ENCODE measurements around the gene PMCH. TPM values are rescaled to one million over a fixed set of nuclear protein-coding genes. Genes with fewer than 3 reads are reported as not detected.

The PMCH gene
- total and polyA plus RNA-seq, 2 of the 8 experiments (the other 6 are each of a cell fraction or from before 2014, with no cell fraction given): not detected

GRCh38 chr12:102234599-102234998, 37.0 kb upstream of the PMCH start:
- H3K23ac ChIP-seq (ENCODE audit: insufficient read length): no peak overlapping the region
- CTCF ChIA-PET (ENCODE audit: partially characterized antibody): interaction anchor here (1.0 kb wide), 1 partner anchor 184 kb away, joined by 3 read pairs; no protein-coding TSS in a partner anchor
- H4K8ac ChIP-seq (ENCODE audit: extremely low read depth, insufficient read depth, low read length): no peak overlapping the region
- no peak for DNase-seq (ENCODE audit: low read depth in 1 of 2, low spot score in 2 of 2)
- POLR2A ChIA-PET (ENCODE audit: partially characterized antibody): no interaction called here
- H3K4me3 ChIP-seq (ENCODE audit: extremely low read depth in 1 of 4, insufficient read depth in 2 of 4, low read depth in 3 of 4, low read length in 4 of 4): no peak overlapping the region
- no peak overlapping the region for H2BK120ac ChIP-seq (replicated peaks; ENCODE audit: low read depth, low read length)
- H3K4me1 ChIP-seq (replicated peaks in 1 of 4; ENCODE audit: control insufficient read depth in 3 of 4, insufficient read depth in 4 of 4, low read length in 3 of 4): peaks cover 0 to 2% (median 0%) of the 10 kb centered on the region in 4 experiments; a peak in 1 of 7 replicates
- no peak overlapping the region for H3K56ac ChIP-seq (replicated peaks; ENCODE audit: insufficient read length, low read depth, low read length)
- no peak overlapping the region for H3K27ac ChIP-seq (ENCODE audit: low read depth, low read length)
- H2BK12ac ChIP-seq (ENCODE audit: low read depth, low read length): no peak overlapping the region
- no peaks in the 10 kb centered on the region for H3K79me1 ChIP-seq (ENCODE audit: low read depth, low read length)
- H4K20me1 ChIP-seq (replicated peaks in 1 of 2; ENCODE audit: control insufficient read depth in 1 of 2, insufficient read depth in 2 of 2, low read length in 2 of 2): no peaks in the 10 kb centered on the region
- H2AK5ac ChIP-seq (ENCODE audit: low read depth, low read length): no peak overlapping the region
- H2AFZ ChIP-seq (ENCODE audit: low read length): no peak overlapping the region
- H3K9me3 ChIP-seq (ENCODE audit: insufficient read depth in 2 of 2, low read depth in 1 of 2, low read length in 1 of 2): no peaks in the 10 kb centered on the region
- no peak overlapping the region for H4K91ac ChIP-seq (replicated peaks; ENCODE audit: insufficient read length, low read length)
- FAIRE-seq: no peak
- no peak overlapping the region for H2BK15ac ChIP-seq (ENCODE audit: low read length)
- H4K5ac ChIP-seq (ENCODE audit: insufficient read length, low read depth, low read length): no peak overlapping the region
- no peak overlapping the region for H3K4me2 ChIP-seq (ENCODE audit: insufficient read depth in 1 of 2, low read depth in 2 of 2, low read length in 2 of 2)
- no peaks in the 10 kb centered on the region for H3K27me3 ChIP-seq (replicated peaks in 1 of 4; ENCODE audit: control insufficient read depth in 3 of 4, extremely low read depth in 1 of 4, insufficient read depth in 3 of 4, low read length in 3 of 4)
- H3K36me3 ChIP-seq (ENCODE audit: control insufficient read depth in 2 of 4, insufficient read depth in 4 of 4, low read length in 3 of 4): peaks cover 0 to 2% (median 0%) of the 10 kb centered on the region in 4 experiments; a peak in 1 of 8 replicates
- H3K4ac ChIP-seq (replicated peaks; ENCODE audit: insufficient read length, low read depth, low read length): no peak overlapping the region
- WGBS, 2 experiments (ENCODE audit: extremely low coverage in 1 of 2, insufficient coverage in 1 of 2, insufficient read length in 1 of 2, insufficient replicate concordance in 2 of 2, low coverage in 1 of 2, low lambda C conversion rate in 2 of 2, missing lambda C conversion rate in 1 of 2): 85% methylated on average over 2 of the region's 2 CpGs; no CpG with 5 or more reads in 1 of the 2 experiments
- no peaks in the 10 kb centered on the region for H3K79me2 ChIP-seq (ENCODE audit: control insufficient read depth in 1 of 2, insufficient read depth in 2 of 2, low read length in 2 of 2)
- no peak overlapping the region for H3K18ac ChIP-seq (ENCODE audit: extremely low read depth, low read length)
- no peak overlapping the region for H2BK20ac ChIP-seq (ENCODE audit: low read length)
- no peak overlapping the region for H3K14ac ChIP-seq (ENCODE audit: insufficient read length)
- no peaks in the 10 kb centered on the region for H3K23me2 ChIP-seq (ENCODE audit: low read depth, low read length)
- H3K9ac ChIP-seq (replicated peaks in 1 of 4; ENCODE audit: extremely low read depth in 1 of 4, low read depth in 3 of 4, low read length in 3 of 4): no peak overlapping the region
- H2BK5ac ChIP-seq (ENCODE audit: low read depth, low read length): no peak overlapping the region
- TF ChIP-seq EZH2 (IDR thresholded peaks at IDR 0.05; ENCODE audit: low read depth, low read length, severe bottlenecking): no peak
- TF ChIP-seq CEBPB (IDR thresholded peaks at IDR 0.05; ENCODE audit: low read depth, low read length): no peak
- TF ChIP-seq, protein P1, sequence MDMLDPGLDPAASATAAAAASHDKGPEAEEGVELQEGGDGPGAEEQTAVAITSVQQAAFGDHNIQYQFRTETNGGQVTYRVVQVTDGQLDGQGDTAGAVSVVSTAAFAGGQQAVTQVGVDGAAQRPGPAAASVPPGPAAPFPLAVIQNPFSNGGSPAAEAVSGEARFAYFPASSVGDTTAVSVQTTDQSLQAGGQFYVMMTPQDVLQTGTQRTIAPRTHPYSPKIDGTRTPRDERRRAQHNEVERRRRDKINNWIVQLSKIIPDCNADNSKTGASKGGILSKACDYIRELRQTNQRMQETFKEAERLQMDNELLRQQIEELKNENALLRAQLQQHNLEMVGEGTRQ (IDR thresholded peaks at IDR 0.05; ENCODE audit: low read length): no peak
- TF ChIP-seq POLR2A (IDR thresholded peaks at IDR 0.05; ENCODE audit: control extremely low read depth in 1 of 2, low read depth in 2 of 2, low read length in 2 of 2): no peak
- no peak for TF ChIP-seq SUZ12 (IDR thresholded peaks at IDR 0.05; ENCODE audit: low read length)
- no peak for TF ChIP-seq MAFK (IDR thresholded peaks at IDR 0.05; ENCODE audit: low read depth, low read length)
- TF ChIP-seq RAD21 (IDR thresholded peaks at IDR 0.05 in 1 of 2, conservative IDR thresholded peaks at IDR 0.05 in 1 of 2; ENCODE audit: low read depth in 2 of 2, low read length in 2 of 2): no peak
- TF ChIP-seq GABPA (IDR thresholded peaks at IDR 0.05; ENCODE audit: borderline replicate concordance, insufficient read depth, low read length): no peak
- no peak for TF ChIP-seq CBX5 (IDR thresholded peaks at IDR 0.05; ENCODE audit: low read depth, low read length)
- TF ChIP-seq KDM1A (IDR thresholded peaks at IDR 0.05; ENCODE audit: borderline replicate concordance, low read length): no peak
- no peak for TF ChIP-seq SP2 (IDR thresholded peaks at IDR 0.05; ENCODE audit: low read length)
- no peak for TF ChIP-seq HDAC6 (IDR thresholded peaks at IDR 0.05; ENCODE audit: low read depth, low read length)
- TF ChIP-seq CHD1 (IDR thresholded peaks at IDR 0.05; ENCODE audit: low read depth, low read length): no peak
- no peak for TF ChIP-seq KDM5A (IDR thresholded peaks at IDR 0.05; ENCODE audit: low read length)
